GM10847 (cell line): ENCODE data around the gene ZNF750.

Experiments used
- POLR2A ChIP-seq: IDR thresholded peaks from 2 replicates; pipeline ENCODE4 v1.6.1; 2011; ENCODE audit not compliant: insufficient read length; ENCODE audit errors: extremely low read depth

Gene ZNF750

GRCh38 chr17:82851381-82851780 lies 11.6 kb upstream of the ZNF750 start:
- no peak for TF ChIP-seq POLR2A

GRCh38 chr17:82849076-82849945 lies 9.5 kb upstream of the ZNF750 start:
- TF ChIP-seq POLR2A, result no peak

- no peak for TF ChIP-seq POLR2A
Measured at GRCh38 chr17:82848022-82848592, 8.3 kb upstream of the ZNF750 start.

- TF ChIP-seq POLR2A, result no peak
Measured at GRCh38 chr17:82846061-82846691, 6.4 kb upstream of the ZNF750 start.

- TF ChIP-seq POLR2A, result no peak
Measured at GRCh38 chr17:82845163-82845807, 5.5 kb upstream of the ZNF750 start.

- no peak for TF ChIP-seq POLR2A
Measured at GRCh38 chr17:82844796-82845162, 5.0 kb upstream of the ZNF750 start.

- no peak for TF ChIP-seq POLR2A
Measured at GRCh38 chr17:82843904-82844680, 4.3 kb upstream of the ZNF750 start.

- TF ChIP-seq POLR2A, result no peak
Measured at GRCh38 chr17:82841921-82842596, 2.2 kb upstream of the ZNF750 start.

- no peak for TF ChIP-seq POLR2A
Measured at GRCh38 chr17:82840431-82840831, 609 bp upstream of the ZNF750 start.

GRCh38 chr17:82838386-82839063 lies 1.3 kb downstream of the ZNF750 start:
- TF ChIP-seq POLR2A, result no peak

GRCh38 chr17:82837586-82838320 lies 2.1 kb downstream of the ZNF750 start:
- TF ChIP-seq POLR2A, result no peak

GRCh38 chr17:82836823-82837357 lies 2.9 kb downstream of the ZNF750 start:
- no peak for TF ChIP-seq POLR2A

- no peak for TF ChIP-seq POLR2A
Measured at GRCh38 chr17:82835766-82836512, 3.9 kb downstream of the ZNF750 start.

- no peak for TF ChIP-seq POLR2A
Measured at GRCh38 chr17:82835122-82835521, 4.7 kb downstream of the ZNF750 start.
